Duodenal mucosa (tissue), 2 donors: Measurements from ENCODE around the gene CLDN5.

ENCODE experiments used
- H3K27ac ChIP-seq: one replicate; pipeline ENCODE4 v1.7.0; 2013; ENCODE audit warnings: low read depth, low read length
- H3K27me3 ChIP-seq, 2 donors: one replicate each; pipeline ENCODE4 v1.7.0; 2013; ENCODE audit warnings: low read length in 2 of 2, control low read depth in 1 of 2; ENCODE audit not compliant: insufficient read depth in 2 of 2, control insufficient read depth in 1 of 2
- H3K36me3 ChIP-seq, 2 donors: one replicate each; pipeline ENCODE4 v1.7.0; 2013; ENCODE audit warnings: low read length in 2 of 2, control low read depth in 1 of 2; ENCODE audit not compliant: insufficient read depth in 2 of 2, control insufficient read depth in 1 of 2
- H3K4me1 ChIP-seq, 2 donors: one replicate each; pipeline ENCODE4 v1.7.0; 2013; ENCODE audit warnings: low read length in 2 of 2, control low read depth in 1 of 2; ENCODE audit not compliant: insufficient read depth in 2 of 2, control insufficient read depth in 1 of 2
- H3K4me3 ChIP-seq, 2 donors: one replicate each; pipeline ENCODE4 v1.7.0; 2013; ENCODE audit warnings: low read length in 2 of 2, low read depth in 1 of 2
- H3K9ac ChIP-seq, 2 donors: one replicate each; pipeline ENCODE4 v1.7.0; 2013; ENCODE audit warnings: low read length in 2 of 2, low read depth in 1 of 2
- H3K9me3 ChIP-seq, 2 donors: one replicate each; pipeline ENCODE4 v1.7.0; 2013; ENCODE audit warnings: low read length in 2 of 2, control low read depth in 1 of 2; ENCODE audit not compliant: control insufficient read depth in 1 of 2

CLDN5 gene

GRCh38 chr22:19506212-19506611 is 18.0 kb downstream of the CLDN5 start:
- no peak overlapping the region for H3K27ac ChIP-seq
- H3K27me3 ChIP-seq = no peaks in the 10 kb centered on the region
- no peaks in the 10 kb centered on the region for H3K36me3 ChIP-seq
- no peaks in the 10 kb centered on the region for H3K9me3 ChIP-seq
- H3K9ac ChIP-seq = no peak overlapping the region
- H3K4me1 ChIP-seq = no peaks in the 10 kb centered on the region
- no peak overlapping the region for H3K4me3 ChIP-seq

GRCh38 chr22:19505735-19506126 is 18.5 kb downstream of the CLDN5 start:
- no peak overlapping the region for H3K9ac ChIP-seq
- no peaks in the 10 kb centered on the region for H3K4me1 ChIP-seq
- no peaks in the 10 kb centered on the region for H3K36me3 ChIP-seq

GRCh38 chr22:19504900-19505734 is 19.1 kb downstream of the CLDN5 start:
- Histone ChIP-seq H3K4me3 (no peak overlapping the region), H3K27me3 (no peaks in the 10 kb centered on the region), H3K27ac (no peak overlapping the region), H3K9me3 (no peaks in the 10 kb centered on the region), H3K9ac (no peak overlapping the region), H3K4me1 (no peaks in the 10 kb centered on the region), H3K36me3 (no peaks in the 10 kb centered on the region)

More at GRCh38 chr22:19505735-19506126, 18.5 kb downstream of the CLDN5 start:
- no peak overlapping the region for H3K27ac ChIP-seq
- H3K4me3 ChIP-seq = no peak overlapping the region
- H3K27me3 ChIP-seq = no peaks in the 10 kb centered on the region
- H3K9me3 ChIP-seq = no peaks in the 10 kb centered on the region

GRCh38 chr22:19503869-19504268 is 20.3 kb downstream of the CLDN5 start:
- Histone ChIP-seq H3K9me3 (no peaks in the 10 kb centered on the region), H3K27ac (no peak overlapping the region), H3K4me3 (no peak overlapping the region), H3K27me3 (no peaks in the 10 kb centered on the region), H3K9ac (no peak overlapping the region), H3K4me1 (no peaks in the 10 kb centered on the region), H3K36me3 (no peaks in the 10 kb centered on the region)

- Histone ChIP-seq H3K27me3 (no peaks in the 10 kb centered on the region), H3K9me3 (no peaks in the 10 kb centered on the region), H3K9ac (no peak overlapping the region), H3K4me3 (no peak overlapping the region), H3K27ac (no peak overlapping the region), H3K36me3 (peaks cover 0 to under 1% of the 10 kb centered on the region in 2 donors), H3K4me1 (no peaks in the 10 kb centered on the region)
Observed at GRCh38 chr22:19503367-19503766, 20.8 kb downstream of the CLDN5 start.

GRCh38 chr22:19501897-19502447 is 22.2 kb downstream of the CLDN5 start:
- H3K27ac ChIP-seq = no peak overlapping the region

GRCh38 chr22:19499880-19500242 is 24.3 kb downstream of the CLDN5 start:
- Histone ChIP-seq H3K9ac (no peak overlapping the region), H3K4me1 (no peaks in the 10 kb centered on the region), H3K27ac (no peak overlapping the region), H3K9me3 (no peaks in the 10 kb centered on the region), H3K27me3 (no peaks in the 10 kb centered on the region), H3K36me3 (peaks cover 0 to 5% of the 10 kb centered on the region in 2 donors), H3K4me3 (no peak overlapping the region)

More at GRCh38 chr22:19501897-19502447, 22.2 kb downstream of the CLDN5 start:
- Histone ChIP-seq H3K4me1 (no peaks in the 10 kb centered on the region), H3K36me3 (peaks cover 0 to 5% of the 10 kb centered on the region in 2 donors), H3K9ac (no peak overlapping the region), H3K9me3 (no peaks in the 10 kb centered on the region), H3K4me3 (no peak overlapping the region), H3K27me3 (no peaks in the 10 kb centered on the region)

GRCh38 chr22:19499236-19499879 is 24.9 kb downstream of the CLDN5 start:
- Histone ChIP-seq H3K4me3 (no peak overlapping the region), H3K27me3 (no peaks in the 10 kb centered on the region), H3K36me3 (peaks cover 0 to 5% of the 10 kb centered on the region in 2 donors)

GRCh38 chr22:19498866-19499190 is 25.4 kb downstream of the CLDN5 start:
- H3K4me1 ChIP-seq = no peaks in the 10 kb centered on the region
- H3K36me3 ChIP-seq = peaks cover 0 to 5% of the 10 kb centered on the region in 2 donors
- no peak overlapping the region for H3K27ac ChIP-seq
- no peak overlapping the region for H3K4me3 ChIP-seq
- no peaks in the 10 kb centered on the region for H3K9me3 ChIP-seq
- no peaks in the 10 kb centered on the region for H3K27me3 ChIP-seq
- no peak overlapping the region for H3K9ac ChIP-seq

More at GRCh38 chr22:19499236-19499879, 24.9 kb downstream of the CLDN5 start:
- no peak overlapping the region for H3K9ac ChIP-seq
- H3K4me1 ChIP-seq = no peaks in the 10 kb centered on the region
- H3K27ac ChIP-seq = no peak overlapping the region
- no peaks in the 10 kb centered on the region for H3K9me3 ChIP-seq

- Histone ChIP-seq H3K27me3 (no peaks in the 10 kb centered on the region), H3K9ac (no peak overlapping the region), H3K4me1 (no peaks in the 10 kb centered on the region), H3K36me3 (peaks cover 0 to 5% of the 10 kb centered on the region in 2 donors), H3K4me3 (no peak overlapping the region), H3K27ac (no peak overlapping the region), H3K9me3 (no peaks in the 10 kb centered on the region)
Observed at GRCh38 chr22:19498154-19498865, 25.9 kb downstream of the CLDN5 start.
